Hepatocyte (in vitro differentiated cells): ENCODE measurements around the gene PIP5K1C.

ENCODE experiments used
- EZH2 ChIP-seq: fragments of 200-600 bp; sonication (generic); IDR thresholded peaks from 2 replicates; pipeline ENCODE4 v1.6.1; 2016; ENCODE audit warnings: antibody characterized with exemption, mild to moderate bottlenecking, borderline replicate concordance
- TF ChIP-seq, protein P1 (sequence below): fragments of 200-600 bp; sonication (generic); IDR thresholded peaks from 2 replicates; pipeline ENCODE4 v1.5.1; 2016; ENCODE audit warnings: antibody characterized with exemption, mild to moderate bottlenecking; ENCODE audit not compliant: poor library complexity

DNA sequence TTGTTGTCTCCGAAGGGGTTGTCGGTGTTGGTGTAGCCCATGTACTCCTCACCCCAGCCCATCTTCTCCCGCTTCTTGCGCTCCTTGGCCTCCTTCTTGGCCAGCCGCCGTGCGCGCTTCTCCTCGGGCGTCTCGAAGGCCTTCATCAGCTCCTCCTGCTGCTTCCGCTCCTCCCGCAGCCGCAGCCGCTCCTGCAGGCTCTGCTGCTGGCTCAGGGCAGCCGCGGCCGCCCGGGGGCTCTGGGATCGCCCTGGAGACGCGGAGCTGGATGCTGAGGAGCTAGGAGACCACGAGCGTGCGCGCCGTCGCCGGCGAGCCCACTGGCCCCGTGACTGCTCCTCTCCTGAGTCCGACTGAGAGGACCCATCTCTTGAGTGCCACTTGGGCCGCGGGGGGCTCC is 76.6 kb downstream of the PIP5K1C start:
- TF ChIP-seq, protein P1, sequence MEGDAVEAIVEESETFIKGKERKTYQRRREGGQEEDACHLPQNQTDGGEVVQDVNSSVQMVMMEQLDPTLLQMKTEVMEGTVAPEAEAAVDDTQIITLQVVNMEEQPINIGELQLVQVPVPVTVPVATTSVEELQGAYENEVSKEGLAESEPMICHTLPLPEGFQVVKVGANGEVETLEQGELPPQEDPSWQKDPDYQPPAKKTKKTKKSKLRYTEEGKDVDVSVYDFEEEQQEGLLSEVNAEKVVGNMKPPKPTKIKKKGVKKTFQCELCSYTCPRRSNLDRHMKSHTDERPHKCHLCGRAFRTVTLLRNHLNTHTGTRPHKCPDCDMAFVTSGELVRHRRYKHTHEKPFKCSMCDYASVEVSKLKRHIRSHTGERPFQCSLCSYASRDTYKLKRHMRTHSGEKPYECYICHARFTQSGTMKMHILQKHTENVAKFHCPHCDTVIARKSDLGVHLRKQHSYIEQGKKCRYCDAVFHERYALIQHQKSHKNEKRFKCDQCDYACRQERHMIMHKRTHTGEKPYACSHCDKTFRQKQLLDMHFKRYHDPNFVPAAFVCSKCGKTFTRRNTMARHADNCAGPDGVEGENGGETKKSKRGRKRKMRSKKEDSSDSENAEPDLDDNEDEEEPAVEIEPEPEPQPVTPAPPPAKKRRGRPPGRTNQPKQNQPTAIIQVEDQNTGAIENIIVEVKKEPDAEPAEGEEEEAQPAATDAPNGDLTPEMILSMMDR = no peak
- no peak for TF ChIP-seq EZH2
